GM19193 (cell line): ENCODE data around the gene TM9SF3.

Source experiments
- POLR2A ChIP-seq: IDR thresholded peaks from 4 replicates; pipeline ENCODE4 v1.6.1; 2011; ENCODE audit not compliant: insufficient read depth, insufficient read length; ENCODE audit errors: extremely low read depth

TM9SF3 gene

DNA sequence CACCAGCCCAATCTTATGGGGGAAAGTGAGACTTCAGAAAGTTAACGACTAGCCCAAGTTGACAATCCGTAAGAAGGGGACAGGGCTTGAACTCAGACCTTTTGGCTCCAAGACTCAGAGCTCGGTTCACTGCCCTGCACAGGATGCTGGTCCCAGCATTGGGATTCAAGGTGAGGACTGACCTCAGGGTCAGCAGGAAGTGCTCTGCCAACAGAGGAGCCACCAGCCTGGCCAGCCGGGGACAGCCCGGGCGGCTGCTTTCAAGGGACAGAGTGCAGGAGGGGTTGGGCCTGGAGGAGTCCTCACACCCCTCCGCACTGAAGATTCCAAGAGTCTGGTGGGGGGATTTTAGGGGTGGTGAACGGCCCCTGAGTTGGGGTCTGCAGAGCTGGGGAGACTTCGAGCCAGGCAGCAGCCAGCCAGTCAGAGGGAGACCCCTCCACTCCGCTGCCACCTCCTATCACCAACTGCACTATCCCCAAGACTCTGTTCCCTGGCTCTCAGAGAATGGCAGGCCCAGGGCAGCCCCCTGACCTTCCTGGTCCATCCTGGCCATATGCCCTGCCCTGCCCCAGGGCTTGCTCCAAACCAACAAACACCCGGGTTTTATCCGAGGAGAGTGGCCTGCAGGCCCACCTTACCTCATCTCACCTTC, 92.8 kb downstream of the TM9SF3 start:
- TF ChIP-seq POLR2A, result no peak

GRCh38 chr10:96493254-96493653, 93.6 kb downstream of the TM9SF3 start:
- TF ChIP-seq POLR2A, result no peak

DNA sequence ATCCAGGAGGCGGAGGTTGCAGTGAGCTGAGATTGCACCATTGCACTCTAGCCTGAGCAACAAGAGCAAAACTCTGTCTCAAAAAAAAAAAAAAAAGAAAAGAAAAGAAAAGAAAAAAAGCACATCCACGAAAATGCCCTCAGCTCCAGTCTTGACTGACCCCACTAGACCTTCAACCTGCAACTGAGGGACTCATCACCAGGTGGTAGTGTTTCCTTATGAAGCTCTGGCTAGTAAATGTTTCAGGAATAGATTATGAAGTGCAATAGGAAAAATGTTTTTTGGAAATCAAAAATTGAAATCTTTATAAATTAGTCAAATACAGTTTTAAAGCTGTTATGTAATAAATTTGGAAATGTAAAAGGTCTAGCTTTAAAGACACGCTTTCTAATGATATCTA, 95.5 kb downstream of the TM9SF3 start:
- no peak for TF ChIP-seq POLR2A

DNA sequence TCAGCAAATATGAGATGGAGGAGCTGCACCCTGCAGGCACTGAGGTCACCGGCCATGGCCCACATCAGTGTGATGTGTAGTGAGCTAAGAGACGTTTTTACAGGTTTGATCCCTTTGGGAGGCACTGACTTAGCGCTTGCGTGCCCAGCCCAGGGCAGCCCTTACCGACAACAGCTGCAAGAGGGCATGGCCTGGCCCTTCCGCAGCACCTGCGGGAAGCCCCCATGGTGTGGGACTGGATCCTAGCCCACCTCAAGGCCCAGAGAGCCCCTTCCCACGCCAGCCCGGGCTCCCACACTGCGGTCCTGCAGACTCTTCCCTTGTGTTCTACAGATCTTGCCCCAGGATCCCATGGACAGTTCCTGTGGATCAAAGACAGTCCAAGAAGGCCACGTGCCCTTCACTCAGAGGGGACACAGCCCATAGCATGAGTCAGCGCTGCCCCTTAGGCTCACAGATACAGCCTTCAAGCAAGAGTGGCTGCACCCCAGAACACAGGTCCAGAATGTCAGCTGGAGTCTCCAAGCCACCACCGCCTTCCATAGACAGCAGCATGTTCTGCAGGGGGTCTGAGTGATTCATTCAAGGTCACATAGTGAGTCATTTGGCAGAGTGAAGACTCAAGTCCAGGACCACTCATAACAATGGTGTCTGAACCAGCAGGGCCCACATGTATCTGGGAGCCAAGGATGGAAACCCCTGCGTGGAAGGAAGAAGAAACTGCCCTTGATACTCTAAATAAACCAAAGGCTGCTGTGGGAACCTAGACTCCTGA, 98.5 kb downstream of the TM9SF3 start:
- TF ChIP-seq POLR2A, result no peak

- no peak for TF ChIP-seq POLR2A
Observed at GRCh38 chr10:96482815-96483588, 103.8 kb downstream of the TM9SF3 start.

- no peak for TF ChIP-seq POLR2A
Observed at GRCh38 chr10:96478355-96478754, 108.5 kb downstream of the TM9SF3 start.

- no peak for TF ChIP-seq POLR2A
Observed at GRCh38 chr10:96473866-96474265, 112.9 kb downstream of the TM9SF3 start.

DNA sequence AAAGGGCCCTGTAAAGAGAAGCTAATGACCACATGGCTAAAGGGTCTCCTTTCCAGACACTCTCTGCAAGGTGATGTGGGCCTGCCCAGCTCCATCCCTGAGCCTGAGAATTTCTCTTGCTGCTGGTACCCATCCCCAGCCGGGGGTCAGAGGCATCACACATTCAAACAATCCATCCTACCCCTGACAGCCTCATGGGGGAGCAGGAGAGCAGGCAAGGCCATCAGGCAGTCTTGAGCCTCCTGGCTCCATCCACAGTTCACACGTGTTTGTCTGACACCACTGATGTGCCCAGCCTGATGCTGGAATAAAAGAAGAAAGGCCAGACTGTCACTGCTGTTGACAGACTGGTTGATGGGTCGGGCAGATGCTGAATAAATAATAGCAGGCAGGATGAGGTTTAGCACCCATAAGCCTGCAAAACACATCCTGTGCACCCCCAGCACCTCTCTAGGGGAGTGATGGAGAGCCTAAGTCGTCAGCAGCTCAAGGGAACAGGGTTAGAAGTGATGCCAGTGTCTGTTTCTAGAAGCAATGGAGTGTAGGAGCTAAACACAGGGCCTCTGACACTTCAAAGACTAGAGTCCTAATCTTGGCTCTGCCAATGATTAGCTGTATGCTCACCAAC, 116.6 kb downstream of the TM9SF3 start:
- no peak for TF ChIP-seq POLR2A

- TF ChIP-seq POLR2A, result no peak
Observed at GRCh38 chr10:96468845-96469244, 118.0 kb downstream of the TM9SF3 start.
